ENCODE results near the gene P2RY12.

DNA sequence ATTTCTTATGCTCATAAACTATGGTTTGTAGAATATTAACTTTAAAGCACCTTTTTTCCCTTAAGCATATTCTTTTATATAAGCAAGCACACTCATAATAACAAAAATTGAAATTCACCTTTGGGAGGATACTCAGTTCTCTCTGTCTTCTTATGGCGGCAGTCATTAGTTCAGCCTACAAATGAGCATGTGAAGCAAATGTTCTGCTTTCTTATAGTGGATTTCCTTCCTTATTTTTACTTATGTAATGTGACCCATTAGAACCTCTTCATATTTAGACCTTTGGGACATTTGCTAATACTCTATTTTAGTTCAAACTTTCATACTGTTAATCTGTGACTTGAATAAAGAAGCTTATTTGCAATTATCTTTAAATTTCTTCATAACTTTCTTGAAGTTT, 55.2 kb downstream of the P2RY12 start, which contains the start of gene P2RY13:
- TF ChIP-seq BHLHE40 (IDR thresholded peaks at IDR 0.05; ENCODE audit: low read depth, low read length) (no peak), CEBPB (IDR thresholded peaks at IDR 0.05; ENCODE audit: low read depth, low read length) (no peak), POLR2A (IDR thresholded peaks at IDR 0.05; ENCODE audit: low read depth, low read length) (no peak), RCOR1 (IDR thresholded peaks at IDR 0.05; ENCODE audit: insufficient replicate concordance, low read length) (no peak)
- TF ChIP-seq, protein P1, sequence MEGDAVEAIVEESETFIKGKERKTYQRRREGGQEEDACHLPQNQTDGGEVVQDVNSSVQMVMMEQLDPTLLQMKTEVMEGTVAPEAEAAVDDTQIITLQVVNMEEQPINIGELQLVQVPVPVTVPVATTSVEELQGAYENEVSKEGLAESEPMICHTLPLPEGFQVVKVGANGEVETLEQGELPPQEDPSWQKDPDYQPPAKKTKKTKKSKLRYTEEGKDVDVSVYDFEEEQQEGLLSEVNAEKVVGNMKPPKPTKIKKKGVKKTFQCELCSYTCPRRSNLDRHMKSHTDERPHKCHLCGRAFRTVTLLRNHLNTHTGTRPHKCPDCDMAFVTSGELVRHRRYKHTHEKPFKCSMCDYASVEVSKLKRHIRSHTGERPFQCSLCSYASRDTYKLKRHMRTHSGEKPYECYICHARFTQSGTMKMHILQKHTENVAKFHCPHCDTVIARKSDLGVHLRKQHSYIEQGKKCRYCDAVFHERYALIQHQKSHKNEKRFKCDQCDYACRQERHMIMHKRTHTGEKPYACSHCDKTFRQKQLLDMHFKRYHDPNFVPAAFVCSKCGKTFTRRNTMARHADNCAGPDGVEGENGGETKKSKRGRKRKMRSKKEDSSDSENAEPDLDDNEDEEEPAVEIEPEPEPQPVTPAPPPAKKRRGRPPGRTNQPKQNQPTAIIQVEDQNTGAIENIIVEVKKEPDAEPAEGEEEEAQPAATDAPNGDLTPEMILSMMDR (conservative IDR thresholded peaks at IDR 0.05; ENCODE audit: low read depth, low read length), result no peak
